Testis (tissue), 3 donors: ENCODE measurements around the gene SZT2. TPM values are rescaled to one million over a fixed set of nuclear protein-coding genes. Genes with fewer than 3 reads are reported as not detected.

Source experiments
- DNase-seq: peaks from one replicate; pipeline ENCODE4 v3.0.0-alpha.2; 2019
- H3K27ac ChIP-seq, 2 donors: fragments of 200-600 bp; sonication (generic); one replicate each; pipeline ENCODE4 v1.5.1; 2019
- H3K27me3 ChIP-seq: fragments of 200-600 bp; sonication (generic); one replicate; pipeline ENCODE4 v1.5.1; 2019
- H3K36me3 ChIP-seq: fragments of 200-600 bp; sonication (generic); one replicate; pipeline ENCODE4 v1.5.1; 2017; ENCODE audit warnings: low read depth; ENCODE audit errors: missing control alignments
- H3K4me1 ChIP-seq: fragments of 200-600 bp; sonication (generic); one replicate; pipeline ENCODE4 v1.5.1; 2019
- H3K4me3 ChIP-seq, 2 donors: fragments of 200-600 bp; sonication (generic); one replicate each; pipeline ENCODE4 v1.5.1; 2017 to 2019
- H3K9me3 ChIP-seq: fragments of 200-600 bp; sonication (generic); one replicate; pipeline ENCODE4 v1.5.1; 2017
- POLR2A ChIP-seq: fragments of 450-650 bp; IDR thresholded peaks from one replicate; pipeline ENCODE4 v1.6.1; 2017; ENCODE audit warnings: antibody characterized with exemption, mild to moderate bottlenecking, moderate library complexity
- WGBS, 2 donors: methylation state at CpG; one replicate each; pipeline ENCODE4 v1.1.5; 2018; 5-methylcytosine and 5-hydroxymethylcytosine counted together
- intact Hi-C: fragments of 100-400 bp; cut with DNase I; formaldehyde crosslinking; loops from one replicate; pipeline ENCODE4 v1.15.1; 2023; ENCODE audit warnings: low total_unique reads
- polyA plus RNA-seq: library from polyadenylated mRNA; stranded (reverse); fragments of 350-450 nt; fragmentation: Illumina TruSeq; extraction: RNeasy Lipid Tissue Mini Kit (QIAGEN cat#74804); gene quantifications from one replicate; pipeline ENCODE4 v1.2.3, GENCODE V29; 2014; ENCODE audit warnings: low read depth, low replicate concordance; ENCODE audit not compliant: insufficient read depth
- total RNA-seq, 2 donors: library from RNA; depleted of rRNA; stranded (reverse); fragments of >200 nt; gene quantifications; one replicate each; pipeline ENCODE4 v1.2.3, GENCODE V29; 2016
- TF ChIP-seq, protein P1 (sequence below), 3 experiments: fragments of 450-650 bp in 2 of 3; fragments of 200-600 bp in 1 of 3; sonication (generic) in 1 of 3; IDR thresholded peaks; one replicate each; pipeline ENCODE4 v1.5.1; 2016 to 2019; ENCODE audit warnings: antibody characterized with exemption in 3 of 3, mild to moderate bottlenecking in 2 of 3, moderate library complexity in 1 of 3

Gene SZT2
- total and polyA plus RNA-seq, 3 donors from 2014 or later: 40.0 to 115 (median 90.1) TPM

DNA sequence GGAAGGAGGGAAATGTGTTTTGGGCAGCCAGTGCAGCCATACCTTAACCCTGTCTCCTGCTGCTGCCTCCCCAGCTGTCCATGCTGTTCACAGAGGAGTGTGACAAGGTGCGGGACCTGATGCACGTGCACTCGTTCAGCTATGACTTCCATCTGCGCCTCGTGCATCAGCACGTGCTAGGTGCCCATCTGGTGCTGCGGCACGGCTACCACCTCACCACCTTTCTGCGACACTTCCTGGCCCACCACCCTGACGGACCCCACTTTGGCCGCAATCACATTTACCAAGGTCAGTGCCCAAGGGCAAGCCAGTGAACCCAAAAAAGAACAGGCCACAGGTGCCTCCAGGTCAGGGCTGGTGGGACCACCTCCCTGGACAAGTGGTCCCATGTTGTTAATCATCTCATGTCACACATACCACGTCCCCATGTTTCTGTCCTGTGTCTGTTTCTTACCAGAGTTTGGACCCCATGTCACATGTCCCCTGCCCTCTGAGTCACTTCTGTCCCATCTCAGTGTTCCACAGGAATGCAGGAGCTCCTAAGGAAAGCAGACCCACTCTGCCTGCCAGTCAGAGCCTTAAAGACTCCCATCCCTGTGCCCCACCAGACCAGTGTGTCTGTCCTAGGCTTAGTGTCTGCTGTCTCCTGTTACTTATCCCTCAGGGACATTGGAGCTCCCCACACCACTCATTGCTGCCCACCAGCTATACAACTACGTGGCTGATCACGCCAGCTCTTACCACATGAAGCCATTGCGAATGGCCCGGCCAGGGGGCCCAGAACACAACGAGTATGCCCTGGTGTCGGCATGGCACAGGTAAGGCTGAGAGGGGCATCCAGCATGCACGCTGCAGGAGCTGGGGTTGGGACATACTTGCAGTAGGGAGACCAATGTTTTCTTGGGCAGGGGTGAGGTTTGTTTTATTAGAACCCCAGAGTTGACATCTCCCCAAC, 57.5 kb downstream of the SZT2 start:
- 90 to 95% methylated on average over 17 to 19 of the region's 19 CpGs for WGBS, 2 donors
- H3K4me1 ChIP-seq: no peaks in the 10 kb centered on the region
- DNase-seq: no peak
- intact Hi-C loops: no loop called here
- no peaks in the 10 kb centered on the region for H3K9me3 ChIP-seq
- H3K27me3 ChIP-seq: no peaks in the 10 kb centered on the region
- no peak overlapping the region for H3K27ac ChIP-seq
- no peak overlapping the region for H3K4me3 ChIP-seq
- no peak for TF ChIP-seq POLR2A
- TF ChIP-seq, protein P1, sequence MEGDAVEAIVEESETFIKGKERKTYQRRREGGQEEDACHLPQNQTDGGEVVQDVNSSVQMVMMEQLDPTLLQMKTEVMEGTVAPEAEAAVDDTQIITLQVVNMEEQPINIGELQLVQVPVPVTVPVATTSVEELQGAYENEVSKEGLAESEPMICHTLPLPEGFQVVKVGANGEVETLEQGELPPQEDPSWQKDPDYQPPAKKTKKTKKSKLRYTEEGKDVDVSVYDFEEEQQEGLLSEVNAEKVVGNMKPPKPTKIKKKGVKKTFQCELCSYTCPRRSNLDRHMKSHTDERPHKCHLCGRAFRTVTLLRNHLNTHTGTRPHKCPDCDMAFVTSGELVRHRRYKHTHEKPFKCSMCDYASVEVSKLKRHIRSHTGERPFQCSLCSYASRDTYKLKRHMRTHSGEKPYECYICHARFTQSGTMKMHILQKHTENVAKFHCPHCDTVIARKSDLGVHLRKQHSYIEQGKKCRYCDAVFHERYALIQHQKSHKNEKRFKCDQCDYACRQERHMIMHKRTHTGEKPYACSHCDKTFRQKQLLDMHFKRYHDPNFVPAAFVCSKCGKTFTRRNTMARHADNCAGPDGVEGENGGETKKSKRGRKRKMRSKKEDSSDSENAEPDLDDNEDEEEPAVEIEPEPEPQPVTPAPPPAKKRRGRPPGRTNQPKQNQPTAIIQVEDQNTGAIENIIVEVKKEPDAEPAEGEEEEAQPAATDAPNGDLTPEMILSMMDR (IDR thresholded peaks at IDR 0.05): no peak
- no peaks in the 10 kb centered on the region for H3K36me3 ChIP-seq

DNA sequence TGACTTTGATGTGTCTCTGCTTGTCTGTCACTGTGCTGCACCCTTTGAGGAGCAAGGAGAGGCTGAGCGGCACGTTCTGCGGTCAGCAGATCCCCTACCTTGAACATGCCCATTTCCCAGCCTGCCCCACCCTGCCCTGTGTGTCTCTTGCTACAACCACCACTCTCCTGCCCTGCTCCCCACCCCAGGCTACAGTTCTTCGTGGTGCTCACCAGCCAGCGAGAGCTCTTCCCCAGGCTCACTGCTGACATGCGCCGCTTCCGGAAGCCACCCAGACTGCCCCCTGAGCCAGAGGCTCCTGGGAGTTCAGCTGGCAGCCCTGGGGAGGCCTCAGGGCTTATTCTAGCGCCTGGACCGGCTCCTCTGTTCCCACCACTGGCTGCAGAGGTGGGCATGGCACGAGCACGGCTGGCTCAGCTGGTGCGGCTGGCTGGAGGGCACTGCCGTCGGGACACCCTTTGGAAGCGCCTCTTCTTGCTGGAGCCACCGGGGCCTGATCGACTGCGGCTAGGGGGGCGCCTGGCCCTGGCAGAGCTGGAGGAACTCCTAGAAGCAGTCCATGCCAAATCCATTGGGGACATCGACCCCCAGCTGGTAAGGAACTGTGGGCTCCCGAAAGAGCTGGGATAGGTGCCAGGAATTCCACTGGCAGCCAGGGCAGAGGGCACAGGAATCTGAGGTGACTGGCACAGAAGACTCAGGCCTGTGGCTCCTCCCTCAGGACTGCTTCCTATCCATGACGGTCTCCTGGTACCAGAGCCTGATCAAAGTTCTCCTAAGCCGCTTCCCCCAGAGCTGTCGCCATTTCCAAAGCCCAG, 58.4 kb downstream of the SZT2 start:
- DNase-seq: peak; percentile 12
- Histone ChIP-seq H3K9me3 (no peaks in the 10 kb centered on the region), H3K4me3 (no peak overlapping the region), H3K27ac (no peak overlapping the region), H3K36me3 (no peaks in the 10 kb centered on the region), H3K27me3 (no peaks in the 10 kb centered on the region), H3K4me1 (peaks cover 4% of the 10 kb centered on the region)
- WGBS, 2 donors: 86 to 87% methylated on average over 6 to 24 of the region's 25 CpGs
- intact Hi-C loops: no loop called here
- no peak for TF ChIP-seq POLR2A
- TF ChIP-seq, protein P1 (IDR thresholded peaks at IDR 0.05): no peak

DNA sequence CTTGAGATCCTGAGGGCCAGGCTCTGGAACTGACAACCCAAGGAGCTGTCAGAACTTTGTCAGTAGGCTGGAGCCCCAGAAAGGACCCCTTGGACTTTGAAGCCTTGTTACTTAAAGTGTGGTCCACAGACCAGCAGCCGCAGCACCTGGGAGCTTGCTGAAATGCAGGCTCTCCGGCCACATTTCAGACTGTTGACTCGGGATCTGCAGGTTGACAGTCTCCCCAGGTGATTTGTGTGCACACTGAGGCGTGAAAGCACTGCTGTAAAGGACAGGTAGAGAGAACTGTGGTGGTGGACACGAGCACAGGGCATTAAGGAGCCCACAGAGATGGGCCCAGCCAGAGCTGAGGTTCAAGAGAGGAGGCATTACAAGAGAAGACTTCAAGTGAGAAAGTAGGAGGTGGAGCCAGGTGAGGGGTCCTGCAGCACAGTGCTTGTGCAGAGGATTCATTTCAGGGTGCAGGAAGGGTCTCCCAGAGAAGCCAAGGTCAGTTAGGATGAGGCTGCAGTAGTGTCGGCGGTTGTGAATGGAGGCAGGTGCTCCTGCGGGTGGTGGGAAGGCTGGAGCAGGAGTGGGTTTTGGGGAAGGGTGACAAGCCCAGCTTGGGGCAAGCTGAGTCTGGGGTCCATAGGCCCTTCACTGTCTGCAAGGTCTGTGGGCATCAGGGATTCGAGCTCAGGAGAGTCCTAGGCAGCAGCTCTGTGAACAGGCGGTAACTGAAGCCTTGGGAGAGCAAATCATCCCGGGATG, 59.4 kb downstream of the SZT2 start:
- Histone ChIP-seq H3K27me3 (no peaks in the 10 kb centered on the region), H3K4me1 (peaks cover 5% of the 10 kb centered on the region), H3K36me3 (no peaks in the 10 kb centered on the region), H3K27ac (no peak overlapping the region), H3K4me3 (no peak overlapping the region), H3K9me3 (no peaks in the 10 kb centered on the region)
- intact Hi-C loops: no loop called here
- peak; percentile 12 for DNase-seq
- WGBS, 2 donors: 90 to 95% methylated on average over 7 to 11 of the region's 11 CpGs
- no peak for TF ChIP-seq POLR2A
- TF ChIP-seq, protein P1 (IDR thresholded peaks at IDR 0.05): no peak

DNA sequence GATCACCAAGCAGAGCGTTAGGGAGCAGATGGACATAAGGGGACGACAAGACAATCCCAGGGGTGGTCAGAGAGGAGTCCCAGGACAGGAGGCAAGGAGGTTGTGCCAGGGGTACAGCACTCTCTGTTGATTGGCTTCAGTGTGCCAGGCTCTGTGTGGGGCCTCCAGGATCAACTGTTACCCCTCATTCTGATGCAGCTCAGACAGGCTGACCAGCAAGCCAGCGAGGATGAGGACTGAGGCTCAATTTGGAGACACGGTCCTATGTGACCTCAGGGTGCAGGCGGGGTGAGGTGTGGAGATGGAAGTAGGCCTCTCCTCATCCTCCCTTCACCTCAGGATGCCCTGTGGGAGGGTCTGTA, 60.0 kb downstream of the SZT2 start:
- no peak overlapping the region for H3K27ac ChIP-seq
- H3K4me3 ChIP-seq: no peak overlapping the region
- peak; percentile 11 for DNase-seq
- no peaks in the 10 kb centered on the region for H3K9me3 ChIP-seq
- H3K36me3 ChIP-seq: no peaks in the 10 kb centered on the region
- H3K27me3 ChIP-seq: no peaks in the 10 kb centered on the region
- TF ChIP-seq POLR2A: no peak
- TF ChIP-seq, protein P1 (IDR thresholded peaks at IDR 0.05): no peak
- WGBS, 2 donors: 62 to 77% methylated on average over 5 of the region's 5 CpGs
- intact Hi-C loops: no loop called here
- H3K4me1 ChIP-seq: peaks cover 5% of the 10 kb centered on the region
